ENCODE results near the gene SCGB1C2. TPM values are rescaled to one million over a fixed set of nuclear protein-coding genes. Genes with fewer than 3 reads are reported as not detected.
"Not testable (repeated sequence)": the region's sequence is repeated elsewhere in the genome, so short reads cannot be mapped to it uniquely, and the experiment has no call there.

The SCGB1C2 gene
- polyA plus RNA-seq, 3 donors from 2014 or later, result not detected

DNA sequence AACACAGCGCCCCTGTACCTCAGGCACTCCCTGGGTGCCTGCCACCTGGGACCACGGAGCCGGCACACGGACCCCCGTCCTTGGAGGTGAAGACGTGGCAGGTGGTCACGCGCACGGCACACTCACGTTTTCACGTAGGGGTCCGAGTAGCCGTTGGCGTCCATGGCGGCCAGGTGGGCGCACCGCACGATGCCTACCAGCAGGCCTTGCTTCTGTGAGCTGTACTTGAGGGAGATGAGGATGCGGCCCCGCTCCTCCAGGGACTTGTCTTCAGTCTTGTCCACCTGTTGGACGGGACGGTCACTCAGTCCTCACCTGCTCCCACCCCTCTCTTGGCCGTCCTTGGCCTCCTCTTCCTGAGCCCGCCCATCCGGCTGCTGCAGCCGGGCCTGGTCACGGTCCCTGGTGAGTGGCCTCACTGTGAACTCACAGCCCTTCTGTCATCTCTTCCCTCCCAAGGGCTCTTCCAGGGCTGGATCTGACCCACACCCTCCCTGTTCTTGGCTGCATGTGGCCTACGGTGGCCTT is 18.8 kb downstream of the SCGB1C2 start:
- H3K4me3 Mint-ChIP-seq, result no peak overlapping the region
- DNase-seq, result no peak

DNA sequence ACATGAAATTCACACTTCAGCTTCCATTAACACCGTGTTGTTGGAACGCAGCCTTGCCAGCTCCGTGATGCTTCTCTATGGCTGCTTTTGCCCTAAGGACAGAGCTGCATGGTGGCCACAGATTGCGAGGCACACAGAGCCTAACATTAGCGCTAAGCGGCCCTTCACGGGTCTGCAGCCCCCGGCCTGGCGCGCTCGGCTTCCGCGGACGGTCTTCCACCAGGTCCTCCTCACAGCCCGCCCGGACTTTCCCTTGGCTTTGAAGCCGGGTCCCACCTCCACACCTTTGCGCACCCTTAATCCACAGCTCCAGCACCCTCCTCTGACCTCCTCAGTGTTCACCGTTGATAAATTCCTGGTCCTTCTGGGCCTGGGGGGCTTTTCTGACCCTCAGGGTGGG is 19.6 kb downstream of the SCGB1C2 start:
- H3K4me3 Mint-ChIP-seq, result no peak overlapping the region
- H3K9me3 Mint-ChIP-seq, result no peaks in the 10 kb centered on the region
- H3K4me1 Mint-ChIP-seq, result no peaks in the 10 kb centered on the region
- peaks cover 0 to 7% (median 1%) of the 10 kb centered on the region in 3 donors for H3K27me3 Mint-ChIP-seq (ENCODE audit: low read depth in 3 of 3)
- no peak for DNase-seq
- no peak overlapping the region for H3K27ac Mint-ChIP-seq
- no peaks in the 10 kb centered on the region for H3K36me3 Mint-ChIP-seq

More for the DNA sequence above, 18.8 kb downstream of the SCGB1C2 start:
- Mint-ChIP-seq H3K36me3 (no peaks in the 10 kb centered on the region), H3K27me3 (ENCODE audit: low read depth in 3 of 3) (peaks cover 1 to 7% (median 5%) of the 10 kb centered on the region in 3 donors), H3K4me1 (no peaks in the 10 kb centered on the region), H3K9me3 (no peaks in the 10 kb centered on the region), H3K27ac (no peak overlapping the region)

DNA sequence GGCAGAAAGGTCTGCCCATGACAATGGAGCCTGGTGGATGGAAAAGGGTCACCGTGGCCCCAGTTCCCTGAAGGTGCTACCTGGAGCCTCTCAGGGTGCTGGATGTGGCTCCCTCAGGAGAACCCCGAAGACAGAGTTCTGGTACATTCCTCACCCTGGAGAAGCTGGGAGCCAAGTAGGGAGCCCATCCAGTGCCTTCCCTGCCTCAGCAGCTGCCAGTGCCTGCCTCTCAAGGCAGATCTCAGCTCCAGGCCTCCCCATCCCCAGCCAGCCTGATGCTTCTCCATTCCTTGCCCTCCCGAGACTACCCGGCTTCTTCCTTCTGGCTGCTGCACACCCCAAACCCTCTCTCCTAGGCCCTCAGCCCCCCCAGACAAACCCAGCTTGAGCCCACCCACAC is 20.5 kb downstream of the SCGB1C2 start:
- H3K9me3 Mint-ChIP-seq, result no peaks in the 10 kb centered on the region
- H3K4me1 Mint-ChIP-seq, result no peaks in the 10 kb centered on the region
- H3K36me3 Mint-ChIP-seq, result no peaks in the 10 kb centered on the region
- H3K27me3 Mint-ChIP-seq (ENCODE audit: low read depth in 3 of 3), result peaks cover 0 to 10% (median 3%) of the 10 kb centered on the region in 3 donors
- DNase-seq, result no peak
- no peak overlapping the region for H3K4me3 Mint-ChIP-seq
- H3K27ac Mint-ChIP-seq, result no peak overlapping the region

DNA sequence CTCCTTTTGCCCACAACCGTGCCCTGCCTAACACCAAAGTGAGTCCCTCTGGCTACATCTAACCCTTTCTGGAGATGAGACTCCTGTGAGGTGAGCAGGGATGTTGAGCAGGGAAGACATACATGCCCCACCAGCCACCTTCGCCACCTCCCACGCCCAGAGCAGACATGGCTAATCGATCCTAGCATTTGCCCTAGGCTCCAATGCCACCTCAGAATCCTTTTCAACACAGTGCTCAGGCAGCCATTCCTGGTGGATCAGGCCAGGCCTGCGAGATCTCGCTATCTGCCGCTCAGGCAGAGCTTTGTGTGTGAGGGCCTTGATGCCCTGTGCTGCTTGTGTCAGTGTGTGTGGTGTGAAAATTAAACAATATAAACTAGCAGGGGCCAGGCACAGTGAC is 21.0 kb downstream of the SCGB1C2 start:
- Mint-ChIP-seq H3K27me3 (ENCODE audit: low read depth in 3 of 3) (peaks cover 0 to 10% (median 3%) of the 10 kb centered on the region in 3 donors), H3K4me3 (no peak overlapping the region), H3K4me1 (no peaks in the 10 kb centered on the region), H3K36me3 (no peaks in the 10 kb centered on the region), H3K9me3 (no peaks in the 10 kb centered on the region), H3K27ac (no peak overlapping the region)
- no peak for DNase-seq

DNA sequence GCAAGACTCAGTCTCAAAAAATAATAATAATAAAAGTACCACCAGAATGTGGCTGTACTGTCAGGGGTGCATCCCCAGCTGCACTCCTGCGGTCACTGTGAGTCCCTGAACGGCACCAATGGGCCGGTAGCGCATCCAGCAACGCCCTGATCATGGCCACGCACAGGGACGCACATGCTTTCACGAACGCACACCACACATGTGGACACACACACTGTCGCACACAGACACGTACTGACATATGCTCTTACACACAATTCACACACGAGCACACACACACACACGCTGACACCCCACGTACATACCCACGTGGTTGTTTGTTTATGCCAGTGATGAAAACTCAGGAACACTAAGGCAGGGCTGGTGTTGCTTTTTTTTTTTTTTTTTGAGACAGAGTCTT is 22.2 kb downstream of the SCGB1C2 start:
- Mint-ChIP-seq H3K27ac (no peak overlapping the region), H3K9me3 (no peaks in the 10 kb centered on the region), H3K4me1 (no peaks in the 10 kb centered on the region), H3K36me3 (no peaks in the 10 kb centered on the region), H3K27me3 (ENCODE audit: low read depth in 3 of 3) (peaks cover 0 to 10% (median 6%) of the 10 kb centered on the region in 3 donors), H3K4me3 (no peak overlapping the region)
- DNase-seq, result no peak

DNA sequence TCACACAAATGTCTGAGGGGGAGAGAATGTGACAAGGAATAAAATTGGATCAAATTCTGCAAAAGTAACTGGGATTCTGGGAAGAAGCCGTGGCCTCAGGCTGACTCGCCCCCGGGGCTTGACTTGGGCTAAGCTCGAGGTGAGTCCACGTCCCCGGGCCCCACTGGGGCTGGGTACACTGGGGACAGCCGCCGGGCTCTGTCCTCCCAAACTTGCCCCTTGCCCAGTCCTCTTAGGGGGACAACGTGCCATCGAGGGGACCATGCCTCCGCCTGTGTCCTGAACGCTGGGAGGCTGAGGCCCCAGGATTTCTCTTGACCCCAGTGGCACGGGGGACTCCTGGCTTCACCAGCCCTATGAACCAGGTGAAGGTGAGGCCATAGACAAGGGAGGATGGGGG is 23.0 kb downstream of the SCGB1C2 start:
- Mint-ChIP-seq H3K4me3 (no peak overlapping the region), H3K27ac (peak overlapping the region in 1 of 6 donors; percentile 46), H3K9me3 (no peaks in the 10 kb centered on the region), H3K27me3 (ENCODE audit: low read depth in 3 of 3) (peaks cover 0 to 8% (median 6%) of the 10 kb centered on the region in 3 donors), H3K36me3 (no peaks in the 10 kb centered on the region), H3K4me1 (no peaks in the 10 kb centered on the region)
- DNase-seq, result no peak

DNA sequence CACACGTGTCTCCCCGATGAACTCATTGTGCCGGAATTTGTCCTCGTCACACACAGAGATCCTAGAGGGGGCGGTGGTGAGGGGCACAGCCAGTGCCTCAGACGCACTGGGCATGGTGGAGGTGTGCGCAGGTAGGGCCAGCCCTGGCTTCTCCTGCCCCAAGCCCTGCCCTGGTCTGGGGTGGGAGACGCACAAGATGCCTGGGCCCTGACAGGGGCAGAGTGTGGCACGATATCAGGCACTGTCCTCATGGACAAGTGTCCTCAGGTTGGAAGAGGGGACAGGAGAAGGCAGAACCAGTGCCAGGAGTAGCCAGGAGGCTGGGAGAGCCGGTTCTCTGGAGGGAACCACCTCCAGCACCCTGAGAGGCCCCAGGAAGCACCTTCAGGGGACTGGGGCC is 24.1 kb downstream of the SCGB1C2 start:
- Mint-ChIP-seq H3K4me3 (no peak overlapping the region), H3K27ac (no peak overlapping the region), H3K36me3 (no peaks in the 10 kb centered on the region), H3K27me3 (ENCODE audit: low read depth in 3 of 3) (peaks cover 2 to 6% (median 5%) of the 10 kb centered on the region in 3 donors), H3K4me1 (no peaks in the 10 kb centered on the region), H3K9me3 (no peaks in the 10 kb centered on the region)
- no peak for DNase-seq

DNA sequence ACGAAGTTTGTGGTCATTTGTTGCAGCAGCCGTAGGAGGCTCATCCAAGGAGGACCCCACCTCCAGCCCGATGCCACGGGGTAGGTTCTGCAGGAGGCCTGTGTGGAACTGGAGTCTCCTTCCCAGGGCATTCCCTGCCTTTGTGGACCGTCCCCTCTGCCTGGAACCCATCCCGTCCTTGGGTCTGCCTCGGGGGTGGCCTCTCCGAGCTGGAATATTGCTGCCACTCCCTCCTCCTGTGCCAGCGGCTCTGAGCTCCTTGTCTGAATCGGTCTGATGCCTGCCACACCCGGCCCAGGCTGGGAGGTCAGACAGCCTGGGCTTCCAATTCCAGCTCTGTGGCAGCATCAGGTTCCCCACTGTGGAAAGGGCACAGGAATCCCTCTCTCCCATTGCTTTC is 25.3 kb downstream of the SCGB1C2 start:
- Mint-ChIP-seq H3K4me1 (no peaks in the 10 kb centered on the region), H3K27me3 (ENCODE audit: low read depth in 3 of 3) (peaks cover 2 to 6% (median 5%) of the 10 kb centered on the region in 3 donors), H3K9me3 (no peaks in the 10 kb centered on the region), H3K27ac (no peak overlapping the region), H3K4me3 (no peak overlapping the region), H3K36me3 (no peaks in the 10 kb centered on the region)
- no peak for DNase-seq

DNA sequence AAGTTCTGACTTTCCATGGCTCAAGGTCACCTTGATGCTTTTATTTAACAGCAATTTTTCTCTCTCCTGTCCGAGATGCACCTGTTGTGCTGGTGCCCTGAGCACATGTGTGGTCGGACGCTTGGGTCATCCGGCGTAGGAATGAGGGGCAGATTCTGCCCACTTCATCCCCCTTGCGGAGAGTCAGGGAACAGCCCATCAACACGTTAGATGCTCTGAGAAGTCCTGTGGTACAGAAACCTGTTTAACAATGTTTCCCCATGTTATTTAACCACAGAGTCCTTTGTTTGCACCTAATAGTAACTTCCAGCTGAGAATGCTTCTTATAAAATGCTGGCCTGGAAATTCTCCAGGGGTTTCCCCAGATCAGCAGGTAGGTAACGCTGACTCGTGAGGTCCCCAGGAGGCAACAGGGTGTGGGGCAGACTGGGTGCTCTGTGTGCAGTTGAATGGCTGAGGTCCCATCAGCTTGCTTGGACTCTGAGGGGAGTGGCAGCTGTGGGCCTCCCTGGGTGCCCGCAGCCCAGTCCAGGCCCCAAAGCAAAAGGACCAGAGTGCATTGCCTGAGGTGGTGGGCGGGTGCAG is 26.2 kb downstream of the SCGB1C2 start:
- Mint-ChIP-seq H3K4me3 (no peak overlapping the region), H3K27me3 (ENCODE audit: low read depth in 3 of 3) (peaks cover 2 to 6% (median 5%) of the 10 kb centered on the region in 3 donors), H3K4me1 (no peaks in the 10 kb centered on the region), H3K27ac (no peak overlapping the region), H3K9me3 (no peaks in the 10 kb centered on the region), H3K36me3 (no peaks in the 10 kb centered on the region)
- no peak for DNase-seq

DNA sequence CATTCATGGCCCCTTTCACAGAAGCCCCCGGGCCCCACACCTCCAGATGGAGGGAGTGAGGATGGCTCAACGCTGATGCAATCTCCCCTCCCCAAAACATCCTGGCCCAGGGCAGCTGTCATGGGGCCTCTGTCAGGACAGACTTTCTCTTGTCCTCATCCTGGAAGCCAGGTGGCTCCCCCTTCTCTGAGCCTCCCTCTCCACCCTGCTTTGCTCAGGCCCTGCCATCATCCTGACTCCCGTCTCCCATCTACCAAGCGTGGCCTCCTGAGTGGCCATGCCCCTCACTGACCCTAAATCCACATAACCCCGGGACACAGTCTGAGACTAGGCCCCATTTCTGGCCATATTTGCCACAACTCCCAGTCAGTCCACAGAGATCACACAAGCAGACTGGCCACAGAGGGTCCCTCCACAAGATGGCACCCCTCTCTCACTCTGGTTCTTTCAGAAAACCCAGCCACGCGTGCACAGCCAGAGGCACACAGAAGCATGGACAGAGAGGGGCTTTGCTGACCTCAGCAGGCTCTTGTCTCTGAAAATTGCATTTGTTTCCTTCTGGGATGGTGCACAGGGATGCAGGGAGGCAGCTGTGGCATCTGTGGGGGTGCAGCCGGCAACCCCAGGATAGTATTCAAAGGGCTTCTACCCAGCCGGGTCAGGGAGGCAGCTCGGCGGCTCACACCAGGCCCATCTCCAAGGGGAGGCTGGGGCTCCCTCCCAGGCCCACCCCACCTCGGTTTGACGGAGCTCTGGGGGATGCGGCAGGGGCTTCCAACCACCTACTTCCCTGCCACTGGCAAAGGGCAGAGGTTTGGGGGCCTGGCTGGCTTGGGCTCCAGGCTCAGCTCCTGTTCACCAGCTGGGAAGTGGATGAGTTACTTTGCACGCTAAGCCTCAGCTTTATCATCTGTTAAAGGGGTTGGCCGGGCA is 27.2 kb downstream of the SCGB1C2 start:
- Mint-ChIP-seq H3K27me3 (ENCODE audit: low read depth in 3 of 3) (peaks cover 2 to 6% (median 5%) of the 10 kb centered on the region in 3 donors), H3K36me3 (no peaks in the 10 kb centered on the region), H3K9me3 (no peaks in the 10 kb centered on the region), H3K4me1 (peaks cover 0 to 1% of the 10 kb centered on the region in 2 donors), H3K4me3 (no peak overlapping the region), H3K27ac (no peak overlapping the region)
- DNase-seq, result no peak

DNA sequence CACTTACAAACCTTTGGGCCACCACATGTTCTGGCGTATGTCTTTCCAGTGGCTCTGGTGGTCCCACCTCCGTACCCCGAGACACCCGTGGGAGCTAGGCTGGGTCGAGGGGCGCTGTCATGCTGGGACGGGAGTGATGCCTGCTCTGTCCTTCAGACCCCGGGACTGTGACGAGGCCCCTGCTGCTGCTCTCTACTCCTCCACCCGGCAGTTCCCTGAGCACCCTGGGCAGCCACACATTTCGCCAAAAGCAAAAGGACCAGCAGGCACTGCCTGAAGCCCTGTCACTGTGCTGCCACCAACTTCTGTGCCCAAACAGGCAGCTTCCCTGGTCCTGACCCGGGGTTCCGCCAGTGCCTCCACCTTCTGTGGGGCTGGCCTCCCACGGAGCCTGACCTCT is 28.6 kb downstream of the SCGB1C2 start:
- Mint-ChIP-seq H3K9me3 (no peaks in the 10 kb centered on the region), H3K4me1 (peaks cover 0 to 1% of the 10 kb centered on the region in 2 donors), H3K27me3 (ENCODE audit: low read depth in 3 of 3) (peaks cover 2 to 6% (median 5%) of the 10 kb centered on the region in 3 donors), H3K27ac (no peak overlapping the region), H3K4me3 (no peak overlapping the region), H3K36me3 (no peaks in the 10 kb centered on the region)
- no peak for DNase-seq

DNA sequence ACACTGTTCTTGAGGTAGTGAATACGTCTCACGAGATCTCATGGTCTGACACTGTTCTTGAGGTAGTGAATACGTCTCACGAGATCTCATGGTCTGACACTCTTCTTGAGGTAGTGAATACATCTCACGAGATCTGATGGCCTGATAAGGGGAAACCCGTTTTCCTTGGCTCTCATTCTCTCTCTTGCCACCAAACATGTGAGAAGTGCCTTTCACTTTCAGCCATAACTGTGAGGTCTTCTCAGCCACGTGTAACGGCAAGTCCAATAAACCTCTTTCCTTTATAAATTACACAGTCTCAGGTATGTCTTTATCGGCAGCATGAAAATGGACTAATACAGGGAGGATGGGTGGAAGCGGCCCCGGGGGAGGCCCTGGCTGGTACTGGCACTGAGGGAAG is 31.2 kb downstream of the SCGB1C2 start:
- not testable (repeated sequence) for H3K27ac Mint-ChIP-seq; H3K27me3 Mint-ChIP-seq (ENCODE audit: low read depth in 3 of 3); H3K36me3 Mint-ChIP-seq; DNase-seq; H3K4me3 Mint-ChIP-seq; H3K4me1 Mint-ChIP-seq; H3K9me3 Mint-ChIP-seq

DNA sequence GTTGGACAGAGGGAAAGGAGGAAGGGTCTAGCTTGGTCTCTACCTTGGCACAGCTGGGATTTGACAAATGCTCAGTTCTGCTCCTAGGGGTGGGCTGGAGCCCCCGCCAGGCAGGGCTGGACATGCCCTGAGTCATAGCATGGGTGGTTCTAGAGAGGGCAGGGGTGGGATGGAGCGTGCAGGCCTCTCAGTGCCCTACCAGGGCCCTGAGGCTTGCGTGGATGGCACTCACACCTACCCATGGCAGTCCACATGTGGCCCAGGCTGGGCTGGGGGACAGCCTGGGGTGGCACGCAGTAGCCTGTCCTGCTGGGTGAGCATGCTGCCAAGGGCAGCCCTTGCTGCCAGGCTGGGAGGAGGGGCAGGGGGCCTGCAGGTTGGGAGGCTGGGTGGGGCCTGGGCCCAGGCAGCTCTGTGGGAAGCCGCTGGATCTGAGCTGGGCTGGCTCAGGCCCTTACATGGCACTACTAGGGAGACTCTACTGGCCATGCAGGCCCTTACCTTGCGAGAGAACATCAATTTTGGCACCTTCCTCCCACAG is 32.8 kb downstream of the SCGB1C2 start:
- H3K36me3 Mint-ChIP-seq, result no peaks in the 10 kb centered on the region
- DNase-seq, result no peak
- H3K4me3 Mint-ChIP-seq, result no peak overlapping the region
- H3K27me3 Mint-ChIP-seq (ENCODE audit: low read depth in 3 of 3), result peaks cover 2 to 4% (median 3%) of the 10 kb centered on the region in 3 donors
- peaks cover 0 to 1% of the 10 kb centered on the region in 2 donors for H3K4me1 Mint-ChIP-seq
- H3K9me3 Mint-ChIP-seq, result no peaks in the 10 kb centered on the region
- H3K27ac Mint-ChIP-seq, result no peak overlapping the region

DNA sequence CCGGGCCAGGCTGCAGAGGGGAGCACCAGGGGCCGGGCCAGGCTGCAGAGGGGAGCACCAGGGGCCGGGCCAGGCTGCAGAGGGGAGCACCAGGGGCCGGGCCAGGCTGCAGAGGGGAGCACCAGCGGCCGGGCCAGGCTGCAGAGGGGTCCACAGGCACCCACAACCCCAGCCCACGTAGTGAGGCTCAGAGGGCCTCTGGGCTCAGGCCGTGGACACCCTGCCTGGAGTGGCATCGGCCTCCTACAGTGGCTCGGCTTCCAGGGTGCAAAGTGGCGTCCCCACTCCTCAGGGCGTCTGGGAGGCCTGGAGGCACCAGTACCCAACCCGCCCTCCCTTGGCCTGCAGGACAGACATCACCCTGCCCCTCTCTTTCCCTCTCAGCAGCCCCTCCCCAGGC is 34.5 kb downstream of the SCGB1C2 start:
- Mint-ChIP-seq H3K9me3 (no peaks in the 10 kb centered on the region), H3K27me3 (ENCODE audit: low read depth in 3 of 3) (peaks cover 2 to 3% (median 2%) of the 10 kb centered on the region in 3 donors), H3K27ac (no peak overlapping the region), H3K36me3 (no peaks in the 10 kb centered on the region), H3K4me1 (peaks cover 0 to 1% of the 10 kb centered on the region in 2 donors), H3K4me3 (no peak overlapping the region)
- no peak for DNase-seq

Measured in immature natural killer cell (primary cell).